Suprapubic skin (tissue), 4 donors: ENCODE data around the gene SHC1. TPM values are rescaled to one million over a fixed set of nuclear protein-coding genes. Genes with fewer than 3 reads are reported as not detected.

Experiments
- DNase-seq, 2 donors: peaks; one replicate each; pipeline ENCODE4 v3.0.0-alpha.2; 2019; ENCODE audit warnings: low spot score in 2 of 2
- H3K27ac ChIP-seq: fragments of 200-600 bp; sonication (generic); one replicate; pipeline ENCODE4 v1.5.1; 2019
- H3K27me3 ChIP-seq: fragments of 200-600 bp; sonication (generic); one replicate; pipeline ENCODE4 v1.5.1; 2019
- H3K36me3 ChIP-seq: fragments of 200-600 bp; sonication (generic); one replicate; pipeline ENCODE4 v1.5.1; 2019
- H3K4me1 ChIP-seq: fragments of 200-600 bp; sonication (generic); one replicate; pipeline ENCODE4 v1.5.1; 2019
- H3K4me3 ChIP-seq: fragments of 200-600 bp; sonication (generic); one replicate; pipeline ENCODE4 v1.5.1; 2019; ENCODE audit warnings: mild to moderate bottlenecking
- H3K9me3 ChIP-seq: fragments of 200-600 bp; sonication (generic); one replicate; pipeline ENCODE4 v1.5.1; 2019
- EP300 ChIP-seq: sonication (generic); formaldehyde crosslinking; IDR thresholded peaks from one replicate; pipeline ENCODE4 v1.6.1; 2017; ENCODE audit warnings: antibody characterized with exemption
- POLR2A ChIP-seq, 2 donors: fragments of 450-650 bp; IDR thresholded peaks; one replicate each; pipeline ENCODE4 v1.6.1; 2017; ENCODE audit warnings: antibody characterized with exemption in 2 of 2, mild to moderate bottlenecking in 2 of 2, moderate library complexity in 2 of 2
- POLR2AphosphoS5 ChIP-seq, 3 donors: sonication (generic); formaldehyde crosslinking; IDR thresholded peaks; one replicate each; pipeline ENCODE4 v1.6.1; 2017; ENCODE audit warnings: antibody characterized with exemption in 3 of 3
- WGBS: methylation state at CpG from one replicate; pipeline ENCODE4 v1.1.5; 2018; 5-methylcytosine and 5-hydroxymethylcytosine counted together
- total RNA-seq, 4 donors: library from RNA; depleted of rRNA; stranded (reverse); fragments of >200 nt; gene quantifications; one replicate each; pipeline ENCODE4 v1.1.0, GENCODE V29; 2016
- TF ChIP-seq, protein P1 (sequence below), 2 donors: fragments of 200-600 bp in 1 of 2; fragments of 450-650 bp in 1 of 2; sonication (generic) in 1 of 2; IDR thresholded peaks; one replicate each; pipeline ENCODE4 v1.5.1; 2016 to 2019; ENCODE audit warnings: antibody characterized with exemption in 2 of 2, mild to moderate bottlenecking in 1 of 2, moderate library complexity in 1 of 2

Gene SHC1
- total RNA-seq, 4 donors from 2014 or later: 54.5 to 102 (median 69.5) TPM

DNA sequence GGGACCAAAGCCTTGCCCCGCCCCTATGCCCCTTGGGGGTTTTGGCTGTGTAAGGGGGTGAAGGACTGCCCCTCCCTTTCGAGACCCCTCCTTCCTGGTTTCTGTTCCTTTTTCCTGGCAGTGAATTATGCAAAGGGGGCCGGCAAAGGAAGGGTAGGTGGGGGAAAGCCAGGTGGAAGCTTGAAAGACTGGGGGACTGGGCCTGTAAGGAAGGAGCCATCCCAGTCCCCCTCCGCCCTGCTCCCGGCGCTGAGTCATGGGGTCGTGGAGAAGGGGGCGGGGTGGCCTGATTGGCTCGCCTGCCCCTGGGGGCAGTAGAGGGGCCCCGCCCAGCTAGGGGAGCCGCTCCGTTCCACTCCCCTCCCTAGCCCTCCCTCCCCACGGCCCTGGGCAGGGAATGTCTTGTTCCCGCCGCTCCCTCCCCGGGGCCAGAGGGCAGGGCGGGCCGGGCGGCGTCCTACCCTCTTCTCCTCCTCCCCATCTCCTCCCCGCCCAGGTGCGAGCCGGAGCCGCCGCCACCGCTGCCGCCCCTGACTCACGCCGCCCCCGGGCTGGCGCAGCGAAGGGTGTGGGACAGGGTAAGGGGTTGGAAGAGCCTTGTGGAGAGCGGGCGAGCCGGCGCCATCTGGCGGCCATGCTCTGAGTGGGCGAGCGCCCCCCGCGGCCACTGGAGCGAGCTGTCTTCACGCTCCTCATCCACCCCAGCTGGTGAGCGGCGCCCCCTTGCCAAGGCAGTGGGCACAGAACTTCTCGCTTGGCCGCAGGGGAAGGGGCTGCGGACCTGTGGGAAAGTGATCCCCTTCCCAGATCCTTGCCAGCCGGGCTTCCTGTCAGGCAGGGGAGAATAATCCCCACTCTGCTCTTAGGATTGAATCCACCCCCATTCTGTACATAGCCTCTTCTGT lies 46.7 kb upstream of the SHC1 start:
- Histone ChIP-seq H3K27ac (peak overlapping the region; percentile 94), H3K4me3 (peak overlapping the region; percentile 38), H3K27me3 (no peaks in the 10 kb centered on the region), H3K36me3 (peaks cover 25% of the 10 kb centered on the region), H3K4me1 (peaks cover 83% of the 10 kb centered on the region), H3K9me3 (no peaks in the 10 kb centered on the region)
- TF ChIP-seq, protein P1, sequence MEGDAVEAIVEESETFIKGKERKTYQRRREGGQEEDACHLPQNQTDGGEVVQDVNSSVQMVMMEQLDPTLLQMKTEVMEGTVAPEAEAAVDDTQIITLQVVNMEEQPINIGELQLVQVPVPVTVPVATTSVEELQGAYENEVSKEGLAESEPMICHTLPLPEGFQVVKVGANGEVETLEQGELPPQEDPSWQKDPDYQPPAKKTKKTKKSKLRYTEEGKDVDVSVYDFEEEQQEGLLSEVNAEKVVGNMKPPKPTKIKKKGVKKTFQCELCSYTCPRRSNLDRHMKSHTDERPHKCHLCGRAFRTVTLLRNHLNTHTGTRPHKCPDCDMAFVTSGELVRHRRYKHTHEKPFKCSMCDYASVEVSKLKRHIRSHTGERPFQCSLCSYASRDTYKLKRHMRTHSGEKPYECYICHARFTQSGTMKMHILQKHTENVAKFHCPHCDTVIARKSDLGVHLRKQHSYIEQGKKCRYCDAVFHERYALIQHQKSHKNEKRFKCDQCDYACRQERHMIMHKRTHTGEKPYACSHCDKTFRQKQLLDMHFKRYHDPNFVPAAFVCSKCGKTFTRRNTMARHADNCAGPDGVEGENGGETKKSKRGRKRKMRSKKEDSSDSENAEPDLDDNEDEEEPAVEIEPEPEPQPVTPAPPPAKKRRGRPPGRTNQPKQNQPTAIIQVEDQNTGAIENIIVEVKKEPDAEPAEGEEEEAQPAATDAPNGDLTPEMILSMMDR (IDR thresholded peaks at IDR 0.05): peak; percentile 97 to 99
- TF ChIP-seq POLR2A (IDR thresholded peaks at IDR 0.05) (no peak), POLR2AphosphoS5 (IDR thresholded peaks at IDR 0.05) (peak; percentile 59 to 99 (median 99)), EP300 (peak; percentile 5)
- 10% methylated on average over 7 of the region's 49 CpGs for WGBS
- DNase-seq: peak; percentile 95 to 97

GRCh38 chr1:155016231-155016831 lies 45.8 kb upstream of the SHC1 start:
- 70% methylated on average over 18 of the region's 26 CpGs for WGBS
- Histone ChIP-seq H3K9me3 (no peaks in the 10 kb centered on the region), H3K36me3 (peaks cover 25% of the 10 kb centered on the region), H3K27me3 (no peaks in the 10 kb centered on the region), H3K27ac (peak overlapping the region; percentile 94), H3K4me3 (peak overlapping the region; percentile 38), H3K4me1 (peaks cover 90% of the 10 kb centered on the region)
- DNase-seq: no peak
- TF ChIP-seq, protein P1 (IDR thresholded peaks at IDR 0.05): no peak
- TF ChIP-seq POLR2AphosphoS5 (IDR thresholded peaks at IDR 0.05) (no peak), POLR2A (IDR thresholded peaks at IDR 0.05) (no peak), EP300 (no peak)

GRCh38 chr1:155015527-155016230 lies 45.1 kb upstream of the SHC1 start:
- peak overlapping the region; percentile 94 for H3K27ac ChIP-seq
- 56% methylated on average over 9 of the region's 16 CpGs for WGBS
- H3K4me3 ChIP-seq: no peak overlapping the region
- no peaks in the 10 kb centered on the region for H3K9me3 ChIP-seq
- TF ChIP-seq POLR2A (IDR thresholded peaks at IDR 0.05): no peak
- TF ChIP-seq, protein P1 (IDR thresholded peaks at IDR 0.05): no peak
- no peak for TF ChIP-seq POLR2AphosphoS5 (IDR thresholded peaks at IDR 0.05)
- no peak for TF ChIP-seq EP300
- H3K4me1 ChIP-seq: peaks cover 97% of the 10 kb centered on the region
- no peaks in the 10 kb centered on the region for H3K27me3 ChIP-seq
- H3K36me3 ChIP-seq: peaks cover 25% of the 10 kb centered on the region
- no peak for DNase-seq

DNA sequence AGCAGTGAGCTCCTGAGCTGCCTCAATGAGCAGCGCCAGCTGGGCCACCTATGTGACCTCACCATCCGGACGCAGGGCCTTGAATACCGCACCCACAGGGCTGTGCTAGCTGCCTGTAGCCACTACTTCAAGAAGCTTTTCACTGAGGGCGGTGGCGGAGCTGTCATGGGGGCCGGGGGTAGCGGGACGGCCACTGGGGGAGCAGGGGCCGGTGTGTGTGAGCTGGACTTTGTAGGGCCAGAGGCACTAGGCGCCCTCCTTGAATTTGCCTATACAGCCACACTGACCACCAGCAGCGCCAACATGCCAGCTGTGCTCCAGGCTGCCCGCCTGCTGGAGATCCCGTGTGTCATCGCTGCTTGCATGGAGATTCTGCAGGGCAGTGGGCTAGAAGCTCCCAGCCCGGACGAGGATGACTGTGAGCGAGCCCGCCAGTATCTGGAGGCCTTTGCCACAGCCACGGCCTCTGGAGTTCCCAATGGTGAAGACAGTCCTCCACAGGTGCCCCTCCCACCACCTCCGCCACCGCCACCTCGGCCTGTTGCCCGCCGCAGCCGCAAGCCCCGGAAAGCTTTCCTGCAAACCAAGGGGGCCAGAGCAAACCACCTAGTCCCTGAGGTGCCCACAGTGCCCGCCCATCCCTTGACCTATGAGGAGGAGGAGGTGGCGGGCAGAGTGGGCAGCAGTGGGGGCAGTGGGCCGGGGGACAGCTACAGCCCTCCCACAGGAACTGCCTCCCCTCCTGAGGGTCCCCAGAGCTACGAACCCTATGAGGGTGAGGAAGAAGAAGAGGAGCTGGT lies 44.4 kb upstream of the SHC1 start:
- H3K36me3 ChIP-seq: peaks cover 25% of the 10 kb centered on the region
- H3K4me3 ChIP-seq: no peak overlapping the region
- WGBS: 84% methylated on average over 12 of the region's 31 CpGs
- TF ChIP-seq, protein P1 (IDR thresholded peaks at IDR 0.05): no peak
- peak overlapping the region; percentile 96 for H3K27ac ChIP-seq
- peaks cover 97% of the 10 kb centered on the region for H3K4me1 ChIP-seq
- no peaks in the 10 kb centered on the region for H3K9me3 ChIP-seq
- no peaks in the 10 kb centered on the region for H3K27me3 ChIP-seq
- DNase-seq: no peak
